GM12875 (cell line): ENCODE data around the gene MMP20.

Source experiments
- H3K4me3 ChIP-seq: one replicate; pipeline ENCODE4 v1.5.1; 2011; ENCODE audit warnings: low read depth, low read length, control low read depth
- TF ChIP-seq, protein P1 (sequence below): IDR thresholded peaks from 2 replicates; pipeline ENCODE4 v1.5.1; 2011; ENCODE audit warnings: low read depth, mild to moderate bottlenecking, control low read depth, inconsistent platforms, low read length, moderate library complexity, borderline replicate concordance; ENCODE audit not compliant: insufficient read depth

The MMP20 gene

DNA sequence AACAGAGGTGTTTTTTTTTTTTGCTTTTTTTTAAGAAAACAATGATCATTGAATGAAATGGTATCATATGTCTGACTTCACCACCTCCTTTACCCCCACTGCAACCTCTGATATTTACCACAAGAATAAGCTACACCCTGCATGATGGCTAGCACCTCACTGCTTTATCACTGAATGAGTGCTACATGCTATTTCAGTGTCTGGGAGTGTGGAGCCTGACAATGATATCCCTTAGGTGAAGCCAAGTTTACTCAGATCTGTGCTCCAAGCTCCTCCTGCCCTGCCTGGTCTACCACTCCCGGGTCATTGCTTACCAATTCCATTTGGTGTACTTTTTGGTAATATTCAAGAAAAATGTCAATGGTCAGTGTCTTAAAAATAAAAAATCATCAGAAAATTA, 21.1 kb downstream of the MMP20 start:
- no peak overlapping the region for H3K4me3 ChIP-seq
- TF ChIP-seq, protein P1, sequence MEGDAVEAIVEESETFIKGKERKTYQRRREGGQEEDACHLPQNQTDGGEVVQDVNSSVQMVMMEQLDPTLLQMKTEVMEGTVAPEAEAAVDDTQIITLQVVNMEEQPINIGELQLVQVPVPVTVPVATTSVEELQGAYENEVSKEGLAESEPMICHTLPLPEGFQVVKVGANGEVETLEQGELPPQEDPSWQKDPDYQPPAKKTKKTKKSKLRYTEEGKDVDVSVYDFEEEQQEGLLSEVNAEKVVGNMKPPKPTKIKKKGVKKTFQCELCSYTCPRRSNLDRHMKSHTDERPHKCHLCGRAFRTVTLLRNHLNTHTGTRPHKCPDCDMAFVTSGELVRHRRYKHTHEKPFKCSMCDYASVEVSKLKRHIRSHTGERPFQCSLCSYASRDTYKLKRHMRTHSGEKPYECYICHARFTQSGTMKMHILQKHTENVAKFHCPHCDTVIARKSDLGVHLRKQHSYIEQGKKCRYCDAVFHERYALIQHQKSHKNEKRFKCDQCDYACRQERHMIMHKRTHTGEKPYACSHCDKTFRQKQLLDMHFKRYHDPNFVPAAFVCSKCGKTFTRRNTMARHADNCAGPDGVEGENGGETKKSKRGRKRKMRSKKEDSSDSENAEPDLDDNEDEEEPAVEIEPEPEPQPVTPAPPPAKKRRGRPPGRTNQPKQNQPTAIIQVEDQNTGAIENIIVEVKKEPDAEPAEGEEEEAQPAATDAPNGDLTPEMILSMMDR: no peak

GRCh38 chr11:102603576-102603975, 21.6 kb downstream of the MMP20 start:
- H3K4me3 ChIP-seq: no peak overlapping the region
- TF ChIP-seq, protein P1: no peak

DNA sequence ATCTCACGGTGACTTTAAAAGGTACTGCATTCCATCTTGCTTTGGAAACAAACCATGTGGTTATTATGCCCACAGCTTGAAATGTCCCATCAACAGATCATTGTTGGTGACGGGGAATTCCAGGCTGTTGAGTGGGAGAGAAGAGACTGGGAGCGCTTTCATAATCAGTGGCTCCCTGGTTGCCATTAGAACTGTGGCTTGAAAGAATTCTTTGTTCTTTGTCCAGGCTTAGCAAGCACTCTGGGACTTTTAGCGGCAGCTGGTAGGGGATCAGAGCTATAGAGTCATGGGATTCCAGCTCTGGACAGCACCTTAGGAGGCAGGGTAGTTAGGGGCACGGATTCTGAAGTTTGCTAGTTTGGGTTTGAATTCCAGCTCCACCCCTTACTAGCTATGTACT, 22.0 kb downstream of the MMP20 start:
- TF ChIP-seq, protein P1: no peak
- no peak overlapping the region for H3K4me3 ChIP-seq

- TF ChIP-seq, protein P1: no peak
Observed at GRCh38 chr11:102600666-102601065, 24.5 kb downstream of the MMP20 start.

GRCh38 chr11:102599642-102600261, 25.4 kb downstream of the MMP20 start:
- H3K4me3 ChIP-seq: no peak overlapping the region
- TF ChIP-seq, protein P1: no peak

More at GRCh38 chr11:102600666-102601065, 24.5 kb downstream of the MMP20 start:
- H3K4me3 ChIP-seq: no peak overlapping the region

- H3K4me3 ChIP-seq: no peak overlapping the region
- TF ChIP-seq, protein P1: no peak
Observed at GRCh38 chr11:102598272-102598671, 26.9 kb downstream of the MMP20 start.

DNA sequence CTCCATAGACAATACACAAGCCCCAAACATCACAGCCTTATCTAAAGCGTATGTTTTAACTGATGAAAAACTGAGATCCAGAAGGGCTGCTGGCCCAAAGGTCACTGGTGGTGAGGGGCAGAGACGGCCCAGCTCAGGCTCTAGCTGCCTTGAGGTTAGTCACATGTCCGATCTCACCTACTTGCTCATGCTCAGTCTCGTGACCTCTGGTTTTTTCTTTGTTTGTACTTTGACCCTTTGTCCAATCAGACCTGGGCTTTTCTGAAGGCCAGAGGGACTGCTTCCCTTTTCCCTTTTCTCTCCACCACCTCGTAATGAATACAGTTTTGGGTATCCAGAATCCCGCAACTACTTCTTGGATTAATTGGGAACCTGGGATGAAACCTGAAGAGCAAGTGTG, 28.6 kb downstream of the MMP20 start:
- TF ChIP-seq, protein P1: no peak
- H3K4me3 ChIP-seq: no peak overlapping the region
